A549 (cell line): ENCODE measurements around the gene POMC.

ENCODE experiments used
- ATOH8 ChIP-seq: fragments of 250-450 bp; sonication (Bioruptor Pico); IDR thresholded peaks from 2 replicates; pipeline ENCODE4 v1.5.0; 2020; ENCODE audit warnings: low read depth, mild to moderate bottlenecking, moderate library complexity
- CHD2 ChIP-seq: fragments of 150-350 bp; IDR thresholded peaks from 2 replicates; pipeline ENCODE4 v1.6.1; 2014; ENCODE audit warnings: low read length; ENCODE audit not compliant: partially characterized antibody
- CTCF ChIP-seq: fragments of >200 bp; sonication (Bioruptor Twin); formaldehyde crosslinking; IDR thresholded peaks from 3 replicates; pipeline ENCODE4 v1.5.1; 2016
- FOSB ChIP-seq: fragments of 250-450 bp; sonication (Bioruptor Pico); IDR thresholded peaks from 2 replicates; pipeline ENCODE4 v1.5.0; 2020; ENCODE audit warnings: mild to moderate bottlenecking, moderate library complexity
- NPAS2 ChIP-seq: fragments of 250-450 bp; sonication (Bioruptor Pico); IDR thresholded peaks from 2 replicates; pipeline ENCODE4 v1.8.0; 2022; ENCODE audit warnings: mild to moderate bottlenecking, moderate library complexity, borderline replicate concordance
- POLR2A ChIP-seq: IDR thresholded peaks from 2 replicates; pipeline ENCODE4 v1.6.1; 2012; ENCODE audit warnings: mild to moderate bottlenecking, low read length
- REST ChIP-seq: fragments of 200-600 bp; sonication (generic); IDR thresholded peaks from 2 replicates; pipeline ENCODE4 v1.6.1; 2016; ENCODE audit warnings: antibody characterized with exemption, mild to moderate bottlenecking, moderate library complexity
- SMC3 ChIP-seq: fragments of >200 bp; sonication (Bioruptor Twin); formaldehyde crosslinking; IDR thresholded peaks from 3 replicates; pipeline ENCODE4 v1.6.1; 2018; ENCODE audit warnings: inconsistent platforms
- ZFP36 ChIP-seq: fragments of 450-650 bp; IDR thresholded peaks from 2 replicates; pipeline ENCODE4 v1.6.1; 2014; ENCODE audit warnings: borderline replicate concordance; ENCODE audit not compliant: partially characterized antibody

- no peak for TF ChIP-seq NPAS2 (CRISPR knock-in tag)
- no peak for TF ChIP-seq CTCF
- no peak for TF ChIP-seq SMC3
- TF ChIP-seq FOSB, result no peak
- no peak for TF ChIP-seq POLR2A
- no peak for TF ChIP-seq REST
- no peak for TF ChIP-seq CHD2
- TF ChIP-seq ZFP36, result no peak
- no peak for TF ChIP-seq ATOH8 (CRISPR knock-in tag)
Observed at GRCh38 chr2:25161055-25161781, 7.2 kb downstream of the POMC start.
